GM08714 (cell line): ENCODE results near the gene DDI1.

Experiments used
- H3K4me3 ChIP-seq: fragments of 200-500 bp; sonication (Bioruptor generic); 2 replicates; pipeline ENCODE4 v1.5.1; 2014; ENCODE audit warnings: mild to moderate bottlenecking, low read length, inconsistent platforms
- ZNF274 ChIP-seq: IDR thresholded peaks from 2 replicates; pipeline ENCODE4 v1.6.1; 2012; ENCODE audit warnings: mild to moderate bottlenecking, low read depth, low read length

Gene DDI1

GRCh38 chr11:104078995-104079394 is 42.6 kb downstream of the DDI1 start:
- no peak overlapping the region for H3K4me3 ChIP-seq
- no peak for TF ChIP-seq ZNF274

DNA sequence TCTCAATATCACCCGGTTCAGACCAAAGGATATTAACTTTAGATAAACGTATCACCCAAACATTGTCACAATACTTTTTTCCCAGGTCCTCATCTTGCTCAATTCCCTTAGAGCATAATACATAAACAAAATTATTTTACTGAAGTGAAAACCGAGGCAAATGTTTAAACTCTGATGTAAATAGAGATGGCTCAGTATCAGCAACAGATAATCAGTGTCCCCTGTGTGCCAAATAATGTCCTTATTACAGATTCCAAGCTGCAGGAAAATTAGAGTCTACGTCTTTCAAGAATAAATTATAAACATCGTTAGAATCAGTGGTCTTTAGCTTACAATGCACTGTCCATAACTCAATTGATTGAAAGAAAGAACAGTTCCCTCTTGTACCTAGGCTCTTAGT is 50.2 kb downstream of the DDI1 start:
- TF ChIP-seq ZNF274 = no peak
- no peak overlapping the region for H3K4me3 ChIP-seq
